ENCODE results near the gene GNB1L. TPM values are rescaled to one million over a fixed set of nuclear protein-coding genes. Genes with fewer than 3 reads are reported as not detected.

Gene GNB1L
- total RNA-seq, 1 experiment from 2014 or later, result 7.6 TPM

- no peak for DNase-seq (ENCODE audit: low read depth)
Observed at GRCh38 chr22:19775496-19776325, 79.0 kb downstream of the GNB1L start.

- no peak for DNase-seq (ENCODE audit: low read depth)
Observed at GRCh38 chr22:19774628-19775027, 80.0 kb downstream of the GNB1L start.

GRCh38 chr22:19773470-19774040 lies 81.1 kb downstream of the GNB1L start:
- no peak for DNase-seq (ENCODE audit: low read depth)

GRCh38 chr22:19772673-19773469 lies 81.8 kb downstream of the GNB1L start:
- DNase-seq (ENCODE audit: low read depth), result no peak

- no peak for DNase-seq (ENCODE audit: low read depth)
Observed at GRCh38 chr22:19772422-19772672, 82.3 kb downstream of the GNB1L start.

- DNase-seq (ENCODE audit: low read depth), result no peak
Observed at GRCh38 chr22:19770349-19771220, 84.1 kb downstream of the GNB1L start.

GRCh38 chr22:19769393-19769715 lies 85.3 kb downstream of the GNB1L start:
- DNase-seq (ENCODE audit: low read depth), result no peak

- no peak for DNase-seq (ENCODE audit: low read depth)
Observed at GRCh38 chr22:19767427-19768341, 87.0 kb downstream of the GNB1L start.

- peak; percentile 33 for DNase-seq (ENCODE audit: low read depth)
Observed at GRCh38 chr22:19766511-19767426, 87.9 kb downstream of the GNB1L start.

GRCh38 chr22:19766240-19766510 lies 88.5 kb downstream of the GNB1L start:
- no peak for DNase-seq (ENCODE audit: low read depth)

GRCh38 chr22:19765477-19766239 lies 89.0 kb downstream of the GNB1L start:
- no peak for DNase-seq (ENCODE audit: low read depth)

GRCh38 chr22:19764636-19765476 lies 89.8 kb downstream of the GNB1L start:
- no peak for DNase-seq (ENCODE audit: low read depth)

- DNase-seq (ENCODE audit: low read depth), result no peak
Observed at GRCh38 chr22:19764299-19764593, 90.4 kb downstream of the GNB1L start.

GRCh38 chr22:19763458-19764298 lies 91.0 kb downstream of the GNB1L start:
- DNase-seq (ENCODE audit: low read depth), result no peak

GRCh38 chr22:19762568-19763457 lies 91.9 kb downstream of the GNB1L start:
- no peak for DNase-seq (ENCODE audit: low read depth)

GRCh38 chr22:19761725-19762567 lies 92.7 kb downstream of the GNB1L start:
- DNase-seq (ENCODE audit: low read depth), result no peak

Data from M059J (cell line).